Measurements from ENCODE around the gene FBXL20. TPM values are rescaled to one million over a fixed set of nuclear protein-coding genes. Genes with fewer than 3 reads are reported as not detected.

FBXL20 gene
- total and polyA plus RNA-seq, 9 of the 15 experiments (the other 6 are each of a cell fraction or from before 2014, with no cell fraction given) = 1.8 to 15.1 (median 5.6) TPM

GRCh38 chr17:39357488-39357887, 43.9 kb downstream of the FBXL20 start:
- FAIRE-seq = no peak
- TF ChIP-seq CHD7 (IDR thresholded peaks at IDR 0.05; ENCODE audit: low read depth, low read length) = no peak
- no peak for TF ChIP-seq POLR3A (IDR thresholded peaks at IDR 0.05; ENCODE audit: borderline replicate concordance, extremely low read depth, insufficient read depth, insufficient read length)
- TF ChIP-seq XRCC3 (IDR thresholded peaks at IDR 0.05) = no peak
- TF ChIP-seq ATF3 (IDR thresholded peaks at IDR 0.05) = 0 out of 2 replicates have a peak, but pooled peaks have one; percentile 8
- TF ChIP-seq ATF3 (CRISPR knock-in tag; conservative IDR thresholded peaks at IDR 0.05) = no peak
- no peak for TF ChIP-seq FOS (IDR thresholded peaks at IDR 0.05; ENCODE audit: extremely low read depth, insufficient read length)
- no peak for TF ChIP-seq RNF219 (CRISPR knock-in tag; IDR thresholded peaks at IDR 0.05)
- TF ChIP-seq DNMT1 (IDR thresholded peaks at IDR 0.05) = no peak
- intact Hi-C loops (cut with micrococcal nuclease) = loop anchor here (5.0 kb wide), 1 partner anchor 45 kb away; the partner anchor contains the start of gene FBXL20

More at GRCh38 chr17:39357488-39357887, 43.9 kb downstream of the FBXL20 start:
- DNase-seq (ENCODE audit: extremely low read depth in 1 of 4, low spot score in 3 of 4) = no peak
- no peak overlapping the region for H3K9ac ChIP-seq (ENCODE audit: insufficient read depth in 1 of 2, low read depth in 2 of 2, low read length in 2 of 2)
- ChIA-PET POLR2A (interaction anchor here (0.9 kb wide), 1 partner anchor 9 kb away, joined by 6 read pairs; no protein-coding TSS in a partner anchor), CTCF (ENCODE audit: low intra/inter-chr PET ratio) (no interaction called here)
- H3K9me1 ChIP-seq (ENCODE audit: control insufficient read depth, insufficient read depth, low read length) = no peaks in the 10 kb centered on the region
- H3K4me2 ChIP-seq (ENCODE audit: insufficient read depth, low read length) = no peak overlapping the region
- H3K4me1 ChIP-seq (replicated peaks in 1 of 2; ENCODE audit: control insufficient read depth in 2 of 2, insufficient read depth in 2 of 2, low read length in 2 of 2) = peaks cover 13 to 34% of the 10 kb centered on the region in 2 experiments; a peak in 4 of 5 replicates
- no TSS peak for BruUV-seq (replicated peaks)
- 57% methylated on average over 8 of the region's 8 CpGs for WGBS (ENCODE audit: insufficient coverage, low coverage, missing lambda C conversion rate)
- no peak overlapping the region for H2AFZ ChIP-seq (ENCODE audit: low read depth, low read length)
- in situ Hi-C loops (cut with MboI) = no loop called here
- H4K20me1 ChIP-seq (replicated peaks; ENCODE audit: control insufficient read depth, insufficient read depth, low read length) = no peaks in the 10 kb centered on the region
- H3K79me2 ChIP-seq (ENCODE audit: control insufficient read depth, insufficient read depth, low read length) = peaks cover 24% of the 10 kb centered on the region; the same call in 2 of the 3 replicates
- H3K36me3 ChIP-seq (ENCODE audit: control insufficient read depth, insufficient read depth, low read length) = no peaks in the 10 kb centered on the region
- H3K4me3 ChIP-seq = no peak overlapping the region
- ATAC-seq = no peak
- no peaks in the 10 kb centered on the region for H3K9me3 ChIP-seq (replicated peaks; ENCODE audit: control insufficient read depth, insufficient read depth, low read depth, low read length)
- H3K27me3 ChIP-seq (ENCODE audit: control insufficient read depth in 2 of 2, insufficient read depth in 2 of 2, low read length in 2 of 2) = no peaks in the 10 kb centered on the region
- H3K27ac ChIP-seq (ENCODE audit: extremely low read depth, low read depth, low read length) = peak overlapping the region; percentile 32; the same call in 1 of the 3 replicates
